ENCODE measurements around the gene COL25A1.

Gene COL25A1

GRCh38 chr4:109302361-109303139 is at the start of gene COL25A1:
Gene COL25A1 (minus strand): TSS chr4:109302658.
- peaks cover 70% of the 10 kb centered on the region for H3K27me3 ChIP-seq (ENCODE audit: insufficient read depth, low read length)
- peak within 1 kb of the TSS; percentile 66 for H2AFZ ChIP-seq (ENCODE audit: low read length, unreplicated experiment)
- peaks cover 2% of the 10 kb centered on the region for H3K4me1 ChIP-seq (ENCODE audit: control insufficient read depth, insufficient read depth, low read length, unreplicated experiment)
- H3K79me2 ChIP-seq (ENCODE audit: control insufficient read depth, insufficient read depth, low read length, unreplicated experiment) = no peaks in the 10 kb centered on the region
- no peak within 1 kb of the TSS for H3K27ac ChIP-seq (ENCODE audit: low read depth, low read length)
- peak within 1 kb of the TSS; percentile 81 for H3K4me3 ChIP-seq (ENCODE audit: low read depth, low read length)
- no peaks in the 10 kb centered on the region for H3K36me3 ChIP-seq (ENCODE audit: insufficient read depth, low read length)

GRCh38 chr4:109350121-109350520 is 47.7 kb upstream of the COL25A1 start:
- Histone ChIP-seq H3K4me1 (ENCODE audit: control insufficient read depth, insufficient read depth, low read length, unreplicated experiment) (no peaks in the 10 kb centered on the region), H3K36me3 (ENCODE audit: insufficient read depth, low read length) (no peaks in the 10 kb centered on the region), H3K27ac (ENCODE audit: low read depth, low read length) (no peak overlapping the region), H3K27me3 (ENCODE audit: insufficient read depth, low read length) (peaks cover 14% of the 10 kb centered on the region), H3K79me2 (ENCODE audit: control insufficient read depth, insufficient read depth, low read length, unreplicated experiment) (no peaks in the 10 kb centered on the region), H2AFZ (ENCODE audit: low read length, unreplicated experiment) (no peak overlapping the region), H3K4me3 (ENCODE audit: low read depth, low read length) (no peak overlapping the region)

GRCh38 chr4:109334129-109335105 is 32.0 kb upstream of the COL25A1 start:
- no peak overlapping the region for H3K27ac ChIP-seq (ENCODE audit: low read depth, low read length)

GRCh38 chr4:109332926-109333464 is 30.5 kb upstream of the COL25A1 start:
- Histone ChIP-seq H3K27me3 (ENCODE audit: insufficient read depth, low read length) (no peaks in the 10 kb centered on the region), H3K79me2 (ENCODE audit: control insufficient read depth, insufficient read depth, low read length, unreplicated experiment) (no peaks in the 10 kb centered on the region), H3K27ac (ENCODE audit: low read depth, low read length) (no peak overlapping the region), H3K4me1 (ENCODE audit: control insufficient read depth, insufficient read depth, low read length, unreplicated experiment) (no peaks in the 10 kb centered on the region), H2AFZ (ENCODE audit: low read length, unreplicated experiment) (no peak overlapping the region), H3K36me3 (ENCODE audit: insufficient read depth, low read length) (no peaks in the 10 kb centered on the region), H3K4me3 (ENCODE audit: low read depth, low read length) (no peak overlapping the region)

More at GRCh38 chr4:109334129-109335105, 32.0 kb upstream of the COL25A1 start:
- Histone ChIP-seq H3K4me3 (ENCODE audit: low read depth, low read length) (no peak overlapping the region), H3K79me2 (ENCODE audit: control insufficient read depth, insufficient read depth, low read length, unreplicated experiment) (no peaks in the 10 kb centered on the region), H3K36me3 (ENCODE audit: insufficient read depth, low read length) (no peaks in the 10 kb centered on the region), H2AFZ (ENCODE audit: low read length, unreplicated experiment) (no peak overlapping the region), H3K4me1 (ENCODE audit: control insufficient read depth, insufficient read depth, low read length, unreplicated experiment) (no peaks in the 10 kb centered on the region), H3K27me3 (ENCODE audit: insufficient read depth, low read length) (no peaks in the 10 kb centered on the region)

GRCh38 chr4:109327641-109328040 is 25.2 kb upstream of the COL25A1 start:
- no peak overlapping the region for H3K27ac ChIP-seq (ENCODE audit: low read depth, low read length)
- H3K27me3 ChIP-seq (ENCODE audit: insufficient read depth, low read length) = no peaks in the 10 kb centered on the region
- no peaks in the 10 kb centered on the region for H3K79me2 ChIP-seq (ENCODE audit: control insufficient read depth, insufficient read depth, low read length, unreplicated experiment)
- H3K4me1 ChIP-seq (ENCODE audit: control insufficient read depth, insufficient read depth, low read length, unreplicated experiment) = no peaks in the 10 kb centered on the region
- H2AFZ ChIP-seq (ENCODE audit: low read length, unreplicated experiment) = no peak overlapping the region
- no peak overlapping the region for H3K4me3 ChIP-seq (ENCODE audit: low read depth, low read length)
- no peaks in the 10 kb centered on the region for H3K36me3 ChIP-seq (ENCODE audit: insufficient read depth, low read length)

GRCh38 chr4:109325698-109326097 is 23.2 kb upstream of the COL25A1 start:
- Histone ChIP-seq H2AFZ (ENCODE audit: low read length, unreplicated experiment) (no peak overlapping the region), H3K27me3 (ENCODE audit: insufficient read depth, low read length) (no peaks in the 10 kb centered on the region), H3K4me3 (ENCODE audit: low read depth, low read length) (no peak overlapping the region), H3K4me1 (ENCODE audit: control insufficient read depth, insufficient read depth, low read length, unreplicated experiment) (no peaks in the 10 kb centered on the region), H3K27ac (ENCODE audit: low read depth, low read length) (no peak overlapping the region), H3K36me3 (ENCODE audit: insufficient read depth, low read length) (no peaks in the 10 kb centered on the region), H3K79me2 (ENCODE audit: control insufficient read depth, insufficient read depth, low read length, unreplicated experiment) (no peaks in the 10 kb centered on the region)

GRCh38 chr4:109323348-109323747 is 20.9 kb upstream of the COL25A1 start:
- Histone ChIP-seq H3K4me3 (ENCODE audit: low read depth, low read length) (no peak overlapping the region), H3K27ac (ENCODE audit: low read depth, low read length) (no peak overlapping the region), H3K27me3 (ENCODE audit: insufficient read depth, low read length) (no peaks in the 10 kb centered on the region), H3K36me3 (ENCODE audit: insufficient read depth, low read length) (no peaks in the 10 kb centered on the region), H3K79me2 (ENCODE audit: control insufficient read depth, insufficient read depth, low read length, unreplicated experiment) (no peaks in the 10 kb centered on the region), H2AFZ (ENCODE audit: low read length, unreplicated experiment) (no peak overlapping the region), H3K4me1 (ENCODE audit: control insufficient read depth, insufficient read depth, low read length, unreplicated experiment) (no peaks in the 10 kb centered on the region)

GRCh38 chr4:109321232-109321631 is 18.8 kb upstream of the COL25A1 start:
- H3K4me1 ChIP-seq (ENCODE audit: control insufficient read depth, insufficient read depth, low read length, unreplicated experiment) = no peaks in the 10 kb centered on the region
- H2AFZ ChIP-seq (ENCODE audit: low read length, unreplicated experiment) = no peak overlapping the region
- no peak overlapping the region for H3K27ac ChIP-seq (ENCODE audit: low read depth, low read length)
- H3K4me3 ChIP-seq (ENCODE audit: low read depth, low read length) = no peak overlapping the region
- H3K79me2 ChIP-seq (ENCODE audit: control insufficient read depth, insufficient read depth, low read length, unreplicated experiment) = no peaks in the 10 kb centered on the region
- no peaks in the 10 kb centered on the region for H3K36me3 ChIP-seq (ENCODE audit: insufficient read depth, low read length)
- H3K27me3 ChIP-seq (ENCODE audit: insufficient read depth, low read length) = no peaks in the 10 kb centered on the region

- H2AFZ ChIP-seq (ENCODE audit: low read length, unreplicated experiment) = no peak overlapping the region
- no peak overlapping the region for H3K27ac ChIP-seq (ENCODE audit: low read depth, low read length)
- H3K79me2 ChIP-seq (ENCODE audit: control insufficient read depth, insufficient read depth, low read length, unreplicated experiment) = no peaks in the 10 kb centered on the region
- no peaks in the 10 kb centered on the region for H3K4me1 ChIP-seq (ENCODE audit: control insufficient read depth, insufficient read depth, low read length, unreplicated experiment)
- 0 out of 2 replicates have a peak, but pooled peaks cover 3% of the 10 kb centered on the region for H3K27me3 ChIP-seq (ENCODE audit: insufficient read depth, low read length)
- no peak overlapping the region for H3K4me3 ChIP-seq (ENCODE audit: low read depth, low read length)
- no peaks in the 10 kb centered on the region for H3K36me3 ChIP-seq (ENCODE audit: insufficient read depth, low read length)
Observed at GRCh38 chr4:109319684-109320083, 17.2 kb upstream of the COL25A1 start.

- no peaks in the 10 kb centered on the region for H3K79me2 ChIP-seq (ENCODE audit: control insufficient read depth, insufficient read depth, low read length, unreplicated experiment)
- no peak overlapping the region for H3K4me3 ChIP-seq (ENCODE audit: low read depth, low read length)
- H2AFZ ChIP-seq (ENCODE audit: low read length, unreplicated experiment) = no peak overlapping the region
- H3K36me3 ChIP-seq (ENCODE audit: insufficient read depth, low read length) = no peaks in the 10 kb centered on the region
- no peaks in the 10 kb centered on the region for H3K4me1 ChIP-seq (ENCODE audit: control insufficient read depth, insufficient read depth, low read length, unreplicated experiment)
- H3K27me3 ChIP-seq (ENCODE audit: insufficient read depth, low read length) = 0 out of 2 replicates have a peak, but pooled peaks cover 3% of the 10 kb centered on the region
- H3K27ac ChIP-seq (ENCODE audit: low read depth, low read length) = no peak overlapping the region
Observed at GRCh38 chr4:109319156-109319555, 16.7 kb upstream of the COL25A1 start.
